ENCODE data around the gene ZNF605.
"Not testable (repeated sequence)": the region's sequence is repeated elsewhere in the genome, so short reads cannot be mapped to it uniquely, and the experiment has no call there.

GRCh38 chr12:132938807-132939206, 17.3 kb downstream of the ZNF605 start:
- TF ChIP-seq CTCF (IDR thresholded peaks at IDR 0.05); EZH2 (IDR thresholded peaks at IDR 0.05; ENCODE audit: borderline replicate concordance, insufficient read depth, low read depth, low read length, poor library complexity, severe bottlenecking): not testable (repeated sequence)

All from B cell (primary cell).